HG02840 (cell line): Measurements from ENCODE around the gene LIFR.
"Not testable (repeated sequence)": the region's sequence is repeated elsewhere in the genome, so short reads cannot be mapped to it uniquely, and the experiment has no call there.

Experiments used
- ATAC-seq: cut with Tn5 transposase; IDR thresholded peaks from one replicate; pipeline ENCODE4 v1.9.1; 2021; ENCODE audit warnings: mild to moderate bottlenecking, moderate library complexity, moderate number of reproducible peaks; ENCODE audit not compliant: unreplicated experiment, low FRiP score

Gene LIFR

GRCh38 chr5:38582293-38582974, 26.0 kb upstream of the LIFR start:
- ATAC-seq: no peak

- ATAC-seq: no peak
Observed at GRCh38 chr5:38581597-38581996, 25.2 kb upstream of the LIFR start.

GRCh38 chr5:38579105-38579504, 22.7 kb upstream of the LIFR start:
- ATAC-seq: no peak

GRCh38 chr5:38576961-38577684, 20.7 kb upstream of the LIFR start:
- ATAC-seq: no peak

- no peak for ATAC-seq
Observed at GRCh38 chr5:38576442-38576841, 20.0 kb upstream of the LIFR start.

GRCh38 chr5:38575476-38575875, 19.0 kb upstream of the LIFR start:
- ATAC-seq: no peak

- ATAC-seq: no peak
Observed at GRCh38 chr5:38574009-38574408, 17.6 kb upstream of the LIFR start.

GRCh38 chr5:38573521-38573920, 17.1 kb upstream of the LIFR start:
- no peak for ATAC-seq

GRCh38 chr5:38569180-38569579, 12.7 kb upstream of the LIFR start:
- no peak for ATAC-seq

GRCh38 chr5:38567306-38567705, 10.9 kb upstream of the LIFR start:
- not testable (repeated sequence) for ATAC-seq

GRCh38 chr5:38563624-38564023, 7.2 kb upstream of the LIFR start:
- no peak for ATAC-seq

- no peak for ATAC-seq
Observed at GRCh38 chr5:38562444-38563210, 6.2 kb upstream of the LIFR start.

- no peak for ATAC-seq
Observed at GRCh38 chr5:38559428-38559827, 3.0 kb upstream of the LIFR start.

- ATAC-seq: no peak
Observed at GRCh38 chr5:38557792-38558191, 1.3 kb upstream of the LIFR start.

GRCh38 chr5:38557308-38557710, 863 bp upstream of the LIFR start:
- no peak for ATAC-seq

GRCh38 chr5:38556088-38556598, 303 bp downstream of the LIFR start:
- ATAC-seq: no peak

GRCh38 chr5:38555354-38556087, 925 bp downstream of the LIFR start:
- ATAC-seq: no peak

GRCh38 chr5:38554861-38555260, 1.6 kb downstream of the LIFR start:
- no peak for ATAC-seq

- no peak for ATAC-seq
Observed at GRCh38 chr5:38554403-38554802, 2.0 kb downstream of the LIFR start.

- ATAC-seq: no peak
Observed at GRCh38 chr5:38553001-38553521, 3.4 kb downstream of the LIFR start.
